ENCODE data around the gene CNNM3. TPM values are rescaled to one million over a fixed set of nuclear protein-coding genes. Genes with fewer than 3 reads are reported as not detected.
A peak's percentile ranks its signal among the peaks of the same experiment; 100 is the strongest.

The CNNM3 gene
- total RNA-seq, 1 donor from 2014 or later: 5.6 TPM

- Histone ChIP-seq H2AFZ (ENCODE audit: low read depth, low read length) (no peak overlapping the region), H3K9ac (ENCODE audit: low read length) (no peak overlapping the region), H3K79me2 (ENCODE audit: insufficient read depth, low read length) (peaks cover 22% of the 10 kb centered on the region), H3K9me3 (ENCODE audit: insufficient read depth, low read depth, low read length) (no peaks in the 10 kb centered on the region), H3K4me1 (ENCODE audit: insufficient read depth, low read length) (peaks cover 12% of the 10 kb centered on the region), H4K20me1 (ENCODE audit: insufficient read depth, low read length) (peaks cover 19% of the 10 kb centered on the region), H3K36me3 (ENCODE audit: insufficient read depth, low read length) (peaks cover 10% of the 10 kb centered on the region), H3K4me3 (ENCODE audit: insufficient read depth, low read depth, low read length) (no peak overlapping the region), H3K27ac (ENCODE audit: low read depth, low read length) (no peak overlapping the region), H3K4me2 (ENCODE audit: low read length) (no peak overlapping the region), H3K27me3 (ENCODE audit: insufficient read depth, low read length) (no peaks in the 10 kb centered on the region)
- H3K36me3 Mint-ChIP-seq (ENCODE audit: low read depth, unreplicated experiment): peaks cover 9% of the 10 kb centered on the region
- H3K27me3 Mint-ChIP-seq (ENCODE audit: low read depth, unreplicated experiment): no peaks in the 10 kb centered on the region
- no peak overlapping the region for H3K4me3 Mint-ChIP-seq (ENCODE audit: unreplicated experiment)
- H3K4me1 Mint-ChIP-seq (ENCODE audit: low read depth, unreplicated experiment): peaks cover 1% of the 10 kb centered on the region
- no peaks in the 10 kb centered on the region for H3K9me3 Mint-ChIP-seq (ENCODE audit: unreplicated experiment)
- H3K27ac Mint-ChIP-seq (ENCODE audit: unreplicated experiment): no peak overlapping the region
- TF ChIP-seq CTCF (IDR thresholded peaks at IDR 0.05; ENCODE audit: insufficient read depth, low read depth, low read length) (no peak), EZH2 (IDR thresholded peaks at IDR 0.05; ENCODE audit: insufficient read depth, low read length) (no peak)
- FAIRE-seq (no peak), DNase-seq (ENCODE audit: low read depth) (no peak)
Observed at GRCh38 chr2:96852667-96853066, 36.6 kb downstream of the CNNM3 start.

- peaks cover 1% of the 10 kb centered on the region for H3K4me1 Mint-ChIP-seq (ENCODE audit: low read depth, unreplicated experiment)
- FAIRE-seq: no peak
- Histone ChIP-seq H3K36me3 (ENCODE audit: insufficient read depth, low read length) (peaks cover 10% of the 10 kb centered on the region), H3K4me1 (ENCODE audit: insufficient read depth, low read length) (peaks cover 12% of the 10 kb centered on the region), H3K9ac (ENCODE audit: low read length) (no peak overlapping the region), H3K27ac (ENCODE audit: low read depth, low read length) (no peak overlapping the region), H3K4me3 (ENCODE audit: insufficient read depth, low read depth, low read length) (no peak overlapping the region), H3K4me2 (ENCODE audit: low read length) (no peak overlapping the region), H4K20me1 (ENCODE audit: insufficient read depth, low read length) (peaks cover 19% of the 10 kb centered on the region), H3K27me3 (ENCODE audit: insufficient read depth, low read length) (no peaks in the 10 kb centered on the region), H3K79me2 (ENCODE audit: insufficient read depth, low read length) (peaks cover 23% of the 10 kb centered on the region), H2AFZ (ENCODE audit: low read depth, low read length) (no peak overlapping the region), H3K9me3 (ENCODE audit: insufficient read depth, low read depth, low read length) (no peaks in the 10 kb centered on the region)
- H3K27ac Mint-ChIP-seq (ENCODE audit: unreplicated experiment): no peak overlapping the region
- TF ChIP-seq EZH2 (IDR thresholded peaks at IDR 0.05; ENCODE audit: insufficient read depth, low read length) (no peak), CTCF (IDR thresholded peaks at IDR 0.05; ENCODE audit: insufficient read depth, low read depth, low read length) (no peak)
- peaks cover 9% of the 10 kb centered on the region for H3K36me3 Mint-ChIP-seq (ENCODE audit: low read depth, unreplicated experiment)
- no peaks in the 10 kb centered on the region for H3K27me3 Mint-ChIP-seq (ENCODE audit: low read depth, unreplicated experiment)
- DNase-seq (ENCODE audit: low read depth): no peak
- no peak overlapping the region for H3K4me3 Mint-ChIP-seq (ENCODE audit: unreplicated experiment)
- H3K9me3 Mint-ChIP-seq (ENCODE audit: unreplicated experiment): no peaks in the 10 kb centered on the region
Observed at GRCh38 chr2:96853321-96853720, 37.3 kb downstream of the CNNM3 start.

- Histone ChIP-seq H3K27ac (ENCODE audit: low read depth, low read length) (peak overlapping the region; percentile 40), H4K20me1 (ENCODE audit: insufficient read depth, low read length) (peaks cover 46% of the 10 kb centered on the region), H3K4me2 (ENCODE audit: low read length) (peak overlapping the region; percentile 98), H3K4me3 (ENCODE audit: insufficient read depth, low read depth, low read length) (peak overlapping the region; percentile 81), H3K36me3 (ENCODE audit: insufficient read depth, low read length) (peaks cover 7% of the 10 kb centered on the region), H3K4me1 (ENCODE audit: insufficient read depth, low read length) (peaks cover 19% of the 10 kb centered on the region), H3K79me2 (ENCODE audit: insufficient read depth, low read length) (peaks cover 23% of the 10 kb centered on the region), H3K9ac (ENCODE audit: low read length) (peak overlapping the region; percentile 83), H2AFZ (ENCODE audit: low read depth, low read length) (peak overlapping the region; percentile 89), H3K27me3 (ENCODE audit: insufficient read depth, low read length) (no peaks in the 10 kb centered on the region), H3K9me3 (ENCODE audit: insufficient read depth, low read depth, low read length) (no peaks in the 10 kb centered on the region)
- peaks cover 9% of the 10 kb centered on the region for H3K36me3 Mint-ChIP-seq (ENCODE audit: low read depth, unreplicated experiment)
- peaks cover 8% of the 10 kb centered on the region for H3K4me1 Mint-ChIP-seq (ENCODE audit: low read depth, unreplicated experiment)
- H3K4me3 Mint-ChIP-seq (ENCODE audit: unreplicated experiment): peak overlapping the region; percentile 90
- H3K9me3 Mint-ChIP-seq (ENCODE audit: unreplicated experiment): no peaks in the 10 kb centered on the region
- no peaks in the 10 kb centered on the region for H3K27me3 Mint-ChIP-seq (ENCODE audit: low read depth, unreplicated experiment)
- FAIRE-seq (no peak), DNase-seq (ENCODE audit: low read depth) (no peak)
- no peak overlapping the region for H3K27ac Mint-ChIP-seq (ENCODE audit: unreplicated experiment)
- TF ChIP-seq CTCF (IDR thresholded peaks at IDR 0.05; ENCODE audit: insufficient read depth, low read depth, low read length): no peak
- no peak for TF ChIP-seq EZH2 (IDR thresholded peaks at IDR 0.05; ENCODE audit: insufficient read depth, low read length)
Observed at GRCh38 chr2:96856776-96857666, 41.0 kb downstream of the CNNM3 start.

All from astrocyte (in vitro differentiated cells and primary cell).